ENCODE measurements around the gene TCAIM. TPM values are rescaled to one million over a fixed set of nuclear protein-coding genes. Genes with fewer than 3 reads are reported as not detected.

Gene TCAIM
- total and polyA plus RNA-seq, 2 of the 4 experiments (the other 2 are of a cell fraction), result 11.0 to 21.5 TPM

DNA sequence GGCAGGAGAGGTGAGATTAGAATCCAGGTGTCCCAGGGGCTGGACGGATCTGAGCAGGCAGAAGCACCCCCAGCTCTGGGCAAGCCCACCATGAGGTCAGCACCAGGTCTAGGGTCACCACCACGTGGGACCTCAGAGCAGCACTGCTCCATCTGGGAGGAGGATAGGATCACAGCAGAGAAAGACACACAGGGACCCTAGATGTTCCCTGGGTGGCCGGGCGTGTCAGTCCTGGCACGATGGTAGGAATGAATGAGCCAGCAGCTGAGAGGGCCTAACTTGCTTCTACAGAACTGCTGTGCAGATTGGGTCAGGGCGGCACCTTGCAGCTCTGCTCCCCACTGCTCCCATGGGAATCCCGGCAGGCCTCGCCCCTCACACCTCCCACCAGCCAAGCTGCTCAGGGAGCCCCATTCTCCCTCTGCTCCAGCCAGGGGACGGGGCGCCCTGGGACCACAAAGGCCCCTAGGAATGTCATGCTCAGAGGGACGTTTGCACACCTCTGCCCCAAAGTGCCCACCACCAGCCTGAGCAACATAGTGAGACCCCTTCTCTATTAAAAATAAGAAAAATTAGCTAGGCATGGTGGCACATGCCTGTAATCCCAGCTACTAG, 72.6 kb downstream of the TCAIM start:
- no peaks in the 10 kb centered on the region for H3K79me1 ChIP-seq (ENCODE audit: low read depth in 1 of 2, low read length in 2 of 2)
- WGBS, 2 experiments (ENCODE audit: extremely low coverage in 2 of 2, insufficient read length in 1 of 2), result 77% methylated on average over 3 of the region's 11 CpGs; no CpG with 5 or more reads in 1 of the 2 experiments
- H3K56ac ChIP-seq (ENCODE audit: extremely low read depth, insufficient read depth, low read length), result no peak overlapping the region
- H2AK9ac ChIP-seq (replicated peaks; ENCODE audit: low read depth, low read length, poor library complexity), result no peak overlapping the region
- H3K18ac ChIP-seq (ENCODE audit: low read depth, low read length), result no peak overlapping the region
- H3K9ac ChIP-seq (ENCODE audit: low read depth, low read length), result no peak overlapping the region
- H3K4me3 ChIP-seq (ENCODE audit: insufficient read depth, low read depth, low read length), result no peak overlapping the region
- TF ChIP-seq RFX5 (IDR thresholded peaks at IDR 0.05; ENCODE audit: low read depth, low read length), result no peak
- TF ChIP-seq RCOR1 (IDR thresholded peaks at IDR 0.05; ENCODE audit: insufficient replicate concordance, low read length), result no peak
- TF ChIP-seq POLR2A (IDR thresholded peaks at IDR 0.05; ENCODE audit: low read depth, low read length), result no peak
- POLR2A ChIA-PET (ENCODE audit: unreplicated experiment), result no interaction called here
- dilution Hi-C loops (cut with HindIII; ENCODE audit: low sequenced_read_pairs, unreplicated experiment) (no loop called here), in situ Hi-C loops (cut with MboI; ENCODE audit: low sequenced_read_pairs) (no loop called here), intact Hi-C loops (cut with micrococcal nuclease) (no loop called here)
- H3K14ac ChIP-seq (replicated peaks; ENCODE audit: low read depth, low read length), result no peak overlapping the region
- 0 out of 2 replicates have a peak, but pooled peaks cover 5% of the 10 kb centered on the region for H3K9me1 ChIP-seq (ENCODE audit: insufficient read depth, low read length)
- no peaks in the 10 kb centered on the region for H3K4me1 ChIP-seq (ENCODE audit: control insufficient read depth, insufficient read depth, low read length)
- H4K8ac ChIP-seq (ENCODE audit: low read depth in 2 of 2, low read length in 2 of 2), result no peak overlapping the region
- ATAC-seq (ENCODE audit: low read depth), result no peak
- no TSS peak for BruUV-seq (replicated peaks)
- H4K5ac ChIP-seq (ENCODE audit: low read depth, low read length), result no peak overlapping the region
- no peak overlapping the region for H3K27ac ChIP-seq (ENCODE audit: insufficient read depth, low read length)
- H2BK15ac ChIP-seq (ENCODE audit: low read depth, low read length), result no peak overlapping the region
- H3K4me2 ChIP-seq (ENCODE audit: low read depth, low read length), result no peak overlapping the region
- CTCF ChIA-PET, result no interaction called here
- no peak overlapping the region for H2BK5ac ChIP-seq (ENCODE audit: low read depth, low read length, poor library complexity, severe bottlenecking)
- no peak overlapping the region for H2BK120ac ChIP-seq (ENCODE audit: low read depth, low read length)
- H3K27me3 ChIP-seq (ENCODE audit: control insufficient read depth, insufficient read depth, low read length), result no peaks in the 10 kb centered on the region
- H4K91ac ChIP-seq (ENCODE audit: insufficient read depth, low read depth, low read length), result no peak overlapping the region
- no peak overlapping the region for H2AK5ac ChIP-seq (ENCODE audit: low read depth, low read length)
- no peaks in the 10 kb centered on the region for H4K20me1 ChIP-seq (ENCODE audit: insufficient read depth, low read length)
- no peaks in the 10 kb centered on the region for H3K36me3 ChIP-seq (ENCODE audit: control insufficient read depth, insufficient read depth, low read length)
- no peaks in the 10 kb centered on the region for H3K9me3 ChIP-seq (ENCODE audit: control insufficient read depth, insufficient read depth, low read length)
- H2AFZ ChIP-seq (replicated peaks; ENCODE audit: low read length, poor library complexity), result no peak overlapping the region
- H2BK20ac ChIP-seq (ENCODE audit: low read depth, low read length), result no peak overlapping the region
- no peak overlapping the region for H3K23ac ChIP-seq (ENCODE audit: low read depth, low read length)
- H3K4ac ChIP-seq (ENCODE audit: low read depth, low read length), result no peak overlapping the region
- DNase-seq, result no peak
